Neural progenitor cell (in vitro differentiated cells): Measurements from ENCODE around the gene AP2A2. TPM values are rescaled to one million over a fixed set of nuclear protein-coding genes. Genes with fewer than 3 reads are reported as not detected.

Experiments
- DNase-seq: peaks from one replicate; pipeline ENCODE4 v3.0.0-alpha.2; 2016; ENCODE audit warnings: low spot score
- H2AFZ ChIP-seq: fragments of 200-600 bp; sonication (generic); replicated peaks from 2 replicates; pipeline ENCODE4 v1.6.1; 2016; ENCODE audit warnings: antibody characterized with exemption
- H3F3A ChIP-seq: fragments of 200-600 bp; sonication (generic); 2 replicates; pipeline ENCODE4 v1.6.1; 2016; ENCODE audit warnings: antibody characterized with exemption, low read depth
- H3K27ac ChIP-seq: fragments of 200-600 bp; sonication (generic); 2 replicates; pipeline ENCODE4 v1.5.1; 2016; ENCODE audit warnings: mild to moderate bottlenecking
- H3K27me3 ChIP-seq: fragments of 200-600 bp; sonication (generic); 2 replicates; pipeline ENCODE4 v1.6.1; 2016; ENCODE audit warnings: mild to moderate bottlenecking, moderate library complexity
- H3K36me3 ChIP-seq: fragments of 200-600 bp; sonication (generic); 2 replicates; pipeline ENCODE4 v1.5.1; 2016
- H3K4me1 ChIP-seq: fragments of 200-600 bp; sonication (generic); 2 replicates; pipeline ENCODE4 v1.6.1; 2016; ENCODE audit warnings: mixed run types
- H3K4me2 ChIP-seq: fragments of 200-600 bp; sonication (generic); 2 replicates; pipeline ENCODE4 v1.6.1; 2016
- H3K4me3 ChIP-seq: fragments of 200-600 bp; sonication (generic); 2 replicates; pipeline ENCODE4 v1.5.1; 2016
- H3K79me2 ChIP-seq: fragments of 200-600 bp; sonication (generic); 2 replicates; pipeline ENCODE4 v1.6.1; 2016; ENCODE audit warnings: low read depth
- H3K9ac ChIP-seq: fragments of 200-600 bp; sonication (generic); 2 replicates; pipeline ENCODE4 v1.6.1; 2016
- H3K9me3 ChIP-seq: fragments of 200-600 bp; sonication (generic); 2 replicates; pipeline ENCODE4 v1.5.1; 2016; ENCODE audit warnings: low read depth
- H4K20me1 ChIP-seq: fragments of 200-600 bp; sonication (generic); 2 replicates; pipeline ENCODE4 v1.6.1; 2016; ENCODE audit warnings: low read depth
- H3K27ac Mint-ChIP-seq: 3 replicates; pipeline ENCODE4 v1.8.0; 2021; ENCODE audit warnings: mixed read lengths
- H3K27me3 Mint-ChIP-seq: 2 replicates; pipeline ENCODE4 v1.8.0; 2022; ENCODE audit warnings: low read depth, mild to moderate bottlenecking, inconsistent platforms, moderate library complexity, mixed read lengths; ENCODE audit not compliant: insufficient read depth
- H3K36me3 Mint-ChIP-seq: 3 replicates; pipeline ENCODE4 v1.8.0; 2021; ENCODE audit warnings: mixed read lengths
- H3K4me1 Mint-ChIP-seq: 3 replicates; pipeline ENCODE4 v1.8.0; 2021; ENCODE audit warnings: mixed read lengths
- H3K4me3 Mint-ChIP-seq: 3 replicates; pipeline ENCODE4 v1.8.0; 2021; ENCODE audit warnings: mild to moderate bottlenecking, moderate library complexity, mixed read lengths
- H3K9me3 Mint-ChIP-seq: 3 replicates; pipeline ENCODE4 v1.8.0; 2020; ENCODE audit warnings: mixed read lengths
- CTCF ChIP-seq: fragments of 200-600 bp; sonication (generic); IDR thresholded peaks from 2 replicates; pipeline ENCODE4 v1.5.1; 2017; ENCODE audit warnings: antibody characterized with exemption, mild to moderate bottlenecking
- EZH2 ChIP-seq: fragments of 200-600 bp; sonication (generic); IDR thresholded peaks from 2 replicates; pipeline ENCODE4 v1.6.1; 2017; ENCODE audit warnings: antibody characterized with exemption, mild to moderate bottlenecking, moderate library complexity
- EZH2phosphoT487 ChIP-seq: fragments of 200-600 bp; sonication (generic); IDR thresholded peaks from 2 replicates; pipeline ENCODE4 v1.6.1; 2017; ENCODE audit warnings: antibody characterized with exemption
- small RNA-seq: library from RNA; depleted of rRNA; stranded (forward); fragments of <200 nt; gene quantifications from one replicate; pipeline ENCODE3, GENCODE V24; 2015
- total RNA-seq: library from RNA; depleted of rRNA; stranded (reverse); fragments of >200 nt; gene quantifications from 2 replicates; pipeline ENCODE4 v1.2.3, GENCODE V29; 2015; ENCODE audit warnings: low replicate concordance

AP2A2 gene
- total RNA-seq, 1 donor from 2014 or later = 67.5 TPM

GRCh38 chr11:1059759-1060158 lies 134.1 kb downstream of the AP2A2 start:
- no peaks in the 10 kb centered on the region for H3K9me3 ChIP-seq
- H4K20me1 ChIP-seq = no peaks in the 10 kb centered on the region
- no peaks in the 10 kb centered on the region for H3K79me2 ChIP-seq
- no peak overlapping the region for H2AFZ ChIP-seq
- Mint-ChIP-seq H3K4me3 (no peak overlapping the region), H3K27me3 (peaks cover 10% of the 10 kb centered on the region), H3K27ac (no peak overlapping the region), H3K9me3 (peaks cover 11% of the 10 kb centered on the region), H3K4me1 (peaks cover 5% of the 10 kb centered on the region), H3K36me3 (no peaks in the 10 kb centered on the region)
- no peaks in the 10 kb centered on the region for H3K27me3 ChIP-seq
- no peaks in the 10 kb centered on the region for H3F3A ChIP-seq
- TF ChIP-seq EZH2 = no peak
- TF ChIP-seq CTCF = no peak
- no peak for TF ChIP-seq EZH2phosphoT487
- no peak overlapping the region for H3K4me3 ChIP-seq
- H3K27ac ChIP-seq = no peak overlapping the region
- no peak overlapping the region for H3K9ac ChIP-seq
- no peaks in the 10 kb centered on the region for H3K36me3 ChIP-seq
- H3K4me2 ChIP-seq = no peak overlapping the region
- DNase-seq = no peak
- H3K4me1 ChIP-seq = peaks cover under 1% of the 10 kb centered on the region

GRCh38 chr11:1060410-1060809 lies 134.7 kb downstream of the AP2A2 start:
- H2AFZ ChIP-seq = no peak overlapping the region
- TF ChIP-seq EZH2phosphoT487 = no peak
- TF ChIP-seq CTCF = no peak
- TF ChIP-seq EZH2 = no peak
- H3K4me2 ChIP-seq = no peak overlapping the region
- H3K9me3 ChIP-seq = no peaks in the 10 kb centered on the region
- no peak overlapping the region for H3K4me3 ChIP-seq
- H3F3A ChIP-seq = no peaks in the 10 kb centered on the region
- H3K27ac ChIP-seq = no peak overlapping the region
- no peak overlapping the region for H3K9ac ChIP-seq
- H3K36me3 ChIP-seq = no peaks in the 10 kb centered on the region
- H3K4me1 ChIP-seq = no peaks in the 10 kb centered on the region
- Mint-ChIP-seq H3K27ac (peak overlapping the region; percentile 69), H3K4me3 (no peak overlapping the region), H3K36me3 (no peaks in the 10 kb centered on the region), H3K4me1 (peaks cover 5% of the 10 kb centered on the region), H3K27me3 (peaks cover 10% of the 10 kb centered on the region), H3K9me3 (peaks cover 11% of the 10 kb centered on the region)
- H4K20me1 ChIP-seq = no peaks in the 10 kb centered on the region
- no peaks in the 10 kb centered on the region for H3K27me3 ChIP-seq
- DNase-seq = no peak
- no peaks in the 10 kb centered on the region for H3K79me2 ChIP-seq

DNA sequence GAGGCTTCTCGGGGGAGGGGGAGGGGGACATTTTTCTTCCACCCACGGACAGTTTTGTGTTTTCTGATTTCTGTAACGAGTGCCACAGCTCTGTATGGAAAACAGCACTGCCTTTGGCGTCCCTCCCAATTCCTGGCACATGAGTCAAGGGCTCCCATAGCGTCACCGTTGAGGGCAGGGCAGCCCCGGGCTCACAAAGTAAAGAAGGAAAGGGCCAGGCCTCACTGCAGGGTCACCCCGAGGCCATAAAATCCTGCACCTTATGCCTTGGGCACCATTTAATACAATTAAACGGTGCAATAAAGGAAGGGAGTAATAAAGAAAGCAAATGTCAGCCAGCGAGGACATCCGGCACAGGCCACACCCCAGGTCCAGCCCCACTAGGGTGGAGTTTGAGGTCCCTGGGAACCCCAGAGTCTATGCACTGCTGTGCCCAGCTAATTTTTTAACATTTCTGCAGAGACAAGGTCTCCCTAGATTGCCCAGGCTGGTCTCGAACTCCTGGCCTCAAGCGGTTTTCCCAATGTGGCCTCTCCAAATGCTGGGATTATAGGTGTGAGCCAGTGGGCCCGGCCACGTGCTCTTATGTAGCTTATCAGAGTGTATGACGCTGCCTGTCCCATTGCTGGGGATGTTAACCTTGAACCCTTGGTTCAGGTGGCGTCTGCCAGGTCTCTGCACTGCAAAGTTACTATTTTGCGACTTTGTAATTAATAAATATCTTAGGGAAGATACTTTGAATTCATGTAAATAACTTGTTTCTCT lies 135.4 kb downstream of the AP2A2 start:
- no peaks in the 10 kb centered on the region for H3K36me3 Mint-ChIP-seq
- H4K20me1 ChIP-seq = no peaks in the 10 kb centered on the region
- no peak for TF ChIP-seq EZH2
- TF ChIP-seq CTCF = no peak
- TF ChIP-seq EZH2phosphoT487 = no peak
- no peaks in the 10 kb centered on the region for H3K4me1 ChIP-seq
- no peaks in the 10 kb centered on the region for H3K36me3 ChIP-seq
- no peak for DNase-seq
- H3K4me2 ChIP-seq = no peak overlapping the region
- no peaks in the 10 kb centered on the region for H3K79me2 ChIP-seq
- H3K4me3 Mint-ChIP-seq = no peak overlapping the region
- H3K27ac Mint-ChIP-seq = no peak overlapping the region
- no peaks in the 10 kb centered on the region for H3K27me3 ChIP-seq
- no peak overlapping the region for H3K4me3 ChIP-seq
- no peak overlapping the region for H2AFZ ChIP-seq
- H3K9me3 Mint-ChIP-seq = peaks cover 13% of the 10 kb centered on the region
- H3K27me3 Mint-ChIP-seq = peaks cover 5% of the 10 kb centered on the region
- no peaks in the 10 kb centered on the region for H3K9me3 ChIP-seq
- no peak overlapping the region for H3K9ac ChIP-seq
- no peaks in the 10 kb centered on the region for H3F3A ChIP-seq
- H3K27ac ChIP-seq = no peak overlapping the region
- H3K4me1 Mint-ChIP-seq = peaks cover 5% of the 10 kb centered on the region

Small RNA genes lying within 50 kb of the gene (small RNA-seq; reads per million reads assigned to genes)
- not detected for gene RNU6-1025P

Other genes starting within 250 kb of the AP2A2 start
- 38.4 and 66.4 TPM in 2 replicates for gene DEAF1, start 230.6 kb upstream of the AP2A2 start, total RNA-seq
- 38.7 and 42.7 TPM in 2 replicates for gene TMEM80, start 230.1 kb upstream of the AP2A2 start, total RNA-seq
- gene EPS8L2, start 219.6 kb upstream of the AP2A2 start, total RNA-seq = 3.3 and 11.0 TPM in 2 replicates
- 101 and 114 TPM in 2 replicates for gene TALDO1, start 178.4 kb upstream of the AP2A2 start, total RNA-seq
- 24.1 and 52.9 TPM in 2 replicates for gene GATD1, start 148.4 kb upstream of the AP2A2 start, total RNA-seq
- 0.94 and 1.9 TPM in 2 replicates for gene CEND1, start 135.8 kb upstream of the AP2A2 start, total RNA-seq
- gene SLC25A22, start 127.6 kb upstream of the AP2A2 start, total RNA-seq = 11.0 and 38.4 TPM in 2 replicates
- gene PIDD1, start 120.6 kb upstream of the AP2A2 start, total RNA-seq = 4.8 and 34.6 TPM in 2 replicates
- 418 and 629 TPM in 2 replicates for gene RPLP2, start 115.9 kb upstream of the AP2A2 start, total RNA-seq
- 2.6 and 20.9 TPM in 2 replicates for gene PNPLA2, start 107.0 kb upstream of the AP2A2 start, total RNA-seq
- 3.9 and 11.6 TPM in 2 replicates for gene CRACR2B, start 98.0 kb upstream of the AP2A2 start, total RNA-seq
- gene CD151, start 92.9 kb upstream of the AP2A2 start, total RNA-seq = 37.4 and 82.2 TPM in 2 replicates
- 12.9 and 27.5 TPM in 2 replicates for gene POLR2L, start 83.3 kb upstream of the AP2A2 start, total RNA-seq
- gene TSPAN4, start 83.0 kb upstream of the AP2A2 start, total RNA-seq = 19.6 and 58.2 TPM in 2 replicates
- gene CHID1, start 15.1 kb upstream of the AP2A2 start, total RNA-seq = 56.6 and 62.9 TPM in 2 replicates
- not detected in 2 replicates for gene MUC6, start 110.8 kb downstream of the AP2A2 start, total RNA-seq
- gene MUC2, start 149.0 kb downstream of the AP2A2 start, total RNA-seq = not detected in 2 replicates
- not detected in 2 replicates for gene MUC5AC, start 232.1 kb downstream of the AP2A2 start, total RNA-seq